Choroid plexus epithelial cell (primary cell): ENCODE measurements around the gene KDM5A.

Experiments
- DNase-seq: peaks from one replicate; pipeline ENCODE4 v3.0.0-alpha.2; 2010; ENCODE audit warnings: low read depth
- H3K4me3 ChIP-seq: 2 replicates; pipeline ENCODE4 v1.5.1; 2011; ENCODE audit warnings: low read depth, mild to moderate bottlenecking, control low read depth, low read length, moderate library complexity
- TF ChIP-seq, protein P1 (sequence below): conservative IDR thresholded peaks from 2 replicates; pipeline ENCODE4 v1.5.1; 2011; ENCODE audit warnings: low read depth, mild to moderate bottlenecking, control low read depth, inconsistent platforms, low read length, moderate library complexity

KDM5A gene

DNA sequence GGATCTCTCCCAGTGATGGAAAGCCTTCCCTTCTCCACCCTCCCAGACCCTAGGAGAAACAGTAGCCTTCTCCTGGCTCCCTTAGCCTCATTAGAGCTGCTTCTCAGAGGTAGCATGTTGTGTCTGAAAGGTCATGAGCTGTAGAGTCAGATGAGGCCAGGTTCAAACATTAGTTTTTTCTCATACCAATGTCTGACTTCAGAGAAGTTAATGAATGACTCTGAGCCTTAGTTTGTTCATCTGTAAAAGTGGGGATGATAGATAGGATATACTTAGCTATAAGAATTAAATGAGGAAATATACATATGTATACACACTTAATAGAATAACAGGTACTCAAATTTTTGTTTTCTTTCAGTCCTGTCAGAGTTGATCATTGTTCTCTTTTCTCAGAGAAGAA is 127.0 kb downstream of the KDM5A start:
- no peak for DNase-seq
- no peak overlapping the region for H3K4me3 ChIP-seq
- TF ChIP-seq, protein P1, sequence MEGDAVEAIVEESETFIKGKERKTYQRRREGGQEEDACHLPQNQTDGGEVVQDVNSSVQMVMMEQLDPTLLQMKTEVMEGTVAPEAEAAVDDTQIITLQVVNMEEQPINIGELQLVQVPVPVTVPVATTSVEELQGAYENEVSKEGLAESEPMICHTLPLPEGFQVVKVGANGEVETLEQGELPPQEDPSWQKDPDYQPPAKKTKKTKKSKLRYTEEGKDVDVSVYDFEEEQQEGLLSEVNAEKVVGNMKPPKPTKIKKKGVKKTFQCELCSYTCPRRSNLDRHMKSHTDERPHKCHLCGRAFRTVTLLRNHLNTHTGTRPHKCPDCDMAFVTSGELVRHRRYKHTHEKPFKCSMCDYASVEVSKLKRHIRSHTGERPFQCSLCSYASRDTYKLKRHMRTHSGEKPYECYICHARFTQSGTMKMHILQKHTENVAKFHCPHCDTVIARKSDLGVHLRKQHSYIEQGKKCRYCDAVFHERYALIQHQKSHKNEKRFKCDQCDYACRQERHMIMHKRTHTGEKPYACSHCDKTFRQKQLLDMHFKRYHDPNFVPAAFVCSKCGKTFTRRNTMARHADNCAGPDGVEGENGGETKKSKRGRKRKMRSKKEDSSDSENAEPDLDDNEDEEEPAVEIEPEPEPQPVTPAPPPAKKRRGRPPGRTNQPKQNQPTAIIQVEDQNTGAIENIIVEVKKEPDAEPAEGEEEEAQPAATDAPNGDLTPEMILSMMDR: no peak

DNA sequence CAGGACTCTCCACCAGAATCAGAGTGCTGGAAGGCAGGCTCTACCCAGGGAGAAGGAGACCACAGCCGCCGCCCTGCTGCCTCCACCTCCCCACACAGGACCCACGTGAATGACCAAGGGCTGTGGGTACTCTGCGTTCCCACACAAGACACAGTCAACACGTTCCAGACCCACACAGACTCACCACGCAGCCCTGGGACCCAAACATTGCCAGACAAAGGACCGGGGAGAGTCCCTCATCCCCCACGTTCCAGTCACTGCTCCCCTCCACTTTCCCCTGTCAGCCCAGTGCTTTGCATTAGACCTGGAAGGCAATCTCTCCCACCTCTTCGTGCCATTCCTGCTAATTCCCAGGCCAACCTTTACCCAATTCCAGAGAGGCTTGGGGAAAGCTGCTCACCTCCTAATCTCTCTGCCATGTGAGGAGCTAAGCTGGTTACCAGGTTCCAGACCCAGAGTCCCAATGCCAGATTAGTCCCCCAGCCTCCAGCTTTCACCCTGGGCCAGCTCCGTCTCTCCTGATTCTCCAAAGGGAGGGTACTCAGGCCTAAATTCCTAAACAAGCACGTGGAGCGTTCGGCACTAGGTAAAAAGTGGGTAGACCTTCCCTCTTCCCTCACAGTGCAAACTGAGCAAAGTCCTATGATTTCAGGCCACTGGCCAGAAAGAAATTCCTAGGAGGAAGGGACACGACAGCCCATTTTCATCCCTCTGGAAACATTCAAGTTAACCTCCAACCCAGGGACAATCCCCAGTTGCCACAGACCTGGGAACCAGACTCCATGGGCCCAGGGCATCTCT is 131.4 kb downstream of the KDM5A start:
- H3K4me3 ChIP-seq: no peak overlapping the region
- TF ChIP-seq, protein P1: no peak
- DNase-seq: no peak

DNA sequence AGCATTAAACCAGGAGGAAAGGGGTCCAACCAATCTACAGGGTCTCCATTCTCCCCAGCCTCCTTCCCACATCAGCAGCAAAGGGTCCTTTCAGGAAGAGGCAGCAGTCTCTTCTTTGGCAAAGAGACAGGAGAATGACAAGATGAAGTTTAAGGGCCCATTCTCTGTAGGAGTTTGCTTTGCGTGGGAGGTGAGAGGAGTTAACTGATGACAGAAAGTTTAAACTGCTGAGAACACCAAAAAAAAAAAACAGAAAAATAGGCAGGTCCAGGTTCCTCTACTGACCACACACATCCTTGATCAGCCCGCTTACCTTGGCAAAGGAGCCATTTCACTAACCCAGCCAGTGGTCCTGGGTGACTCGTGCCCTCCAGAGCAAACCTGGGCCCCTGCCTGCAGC is 132.2 kb downstream of the KDM5A start:
- no peak overlapping the region for H3K4me3 ChIP-seq
- TF ChIP-seq, protein P1: no peak
- no peak for DNase-seq

DNA sequence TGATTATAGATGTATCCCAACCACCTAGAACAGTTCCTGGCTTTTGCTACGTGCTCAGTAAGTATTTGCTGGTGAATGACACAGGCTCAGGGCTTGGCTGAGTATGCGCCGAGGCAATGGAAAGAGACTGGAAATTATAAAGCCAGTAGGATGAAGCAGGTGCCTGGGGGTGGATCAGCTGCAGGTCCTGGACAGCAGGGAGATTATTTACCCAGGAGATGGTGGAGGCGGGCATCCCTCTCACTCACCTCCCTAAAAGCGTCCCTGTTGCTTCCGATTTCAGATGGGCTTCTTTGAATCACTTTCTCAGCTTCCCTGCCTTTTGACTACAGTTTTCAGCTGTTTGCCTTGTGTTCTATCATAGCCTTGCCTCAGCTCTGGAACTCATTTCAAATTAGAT is 132.9 kb downstream of the KDM5A start:
- no peak overlapping the region for H3K4me3 ChIP-seq
- DNase-seq: no peak
- TF ChIP-seq, protein P1: no peak

DNA sequence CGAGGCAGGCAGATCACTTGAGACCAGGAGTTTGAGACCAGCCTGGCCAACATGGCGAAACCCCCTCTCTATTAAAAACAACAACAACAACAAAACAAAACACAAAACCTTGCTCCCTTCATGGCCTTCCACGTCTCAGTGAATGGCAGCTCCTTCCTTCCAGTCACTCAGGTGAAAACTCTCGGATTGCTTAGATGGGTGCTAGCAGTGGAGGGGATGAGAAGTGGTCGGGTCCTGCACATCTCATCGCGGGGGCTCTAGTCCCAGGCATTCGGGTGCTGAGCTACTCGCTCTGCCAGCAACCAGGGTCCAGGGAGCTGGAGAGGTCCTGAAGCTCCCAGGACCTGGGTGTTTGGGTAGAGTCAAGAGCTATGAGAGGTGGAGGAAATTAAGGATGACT is 134.2 kb downstream of the KDM5A start:
- H3K4me3 ChIP-seq: no peak overlapping the region
- TF ChIP-seq, protein P1: no peak
- DNase-seq: no peak

DNA sequence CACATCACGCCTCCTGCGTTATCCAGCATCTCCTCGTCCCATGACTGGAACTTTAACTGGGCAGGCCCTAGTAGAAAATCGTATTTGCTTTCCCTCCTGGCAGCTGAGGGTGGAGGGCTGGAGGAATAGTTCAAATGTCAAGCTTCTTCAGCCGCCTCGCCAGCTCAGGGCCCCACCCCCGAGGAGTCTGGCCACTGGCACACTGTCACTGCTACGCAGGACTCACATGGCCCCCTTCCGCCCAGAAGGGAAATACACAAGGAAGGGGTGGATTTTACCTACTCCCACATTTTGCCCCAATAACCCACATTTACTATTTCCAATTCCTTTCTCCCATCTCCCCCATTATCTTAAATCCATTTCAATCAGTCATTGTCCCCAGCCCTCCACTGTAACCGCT is 135.1 kb downstream of the KDM5A start:
- TF ChIP-seq, protein P1: no peak

DNA sequence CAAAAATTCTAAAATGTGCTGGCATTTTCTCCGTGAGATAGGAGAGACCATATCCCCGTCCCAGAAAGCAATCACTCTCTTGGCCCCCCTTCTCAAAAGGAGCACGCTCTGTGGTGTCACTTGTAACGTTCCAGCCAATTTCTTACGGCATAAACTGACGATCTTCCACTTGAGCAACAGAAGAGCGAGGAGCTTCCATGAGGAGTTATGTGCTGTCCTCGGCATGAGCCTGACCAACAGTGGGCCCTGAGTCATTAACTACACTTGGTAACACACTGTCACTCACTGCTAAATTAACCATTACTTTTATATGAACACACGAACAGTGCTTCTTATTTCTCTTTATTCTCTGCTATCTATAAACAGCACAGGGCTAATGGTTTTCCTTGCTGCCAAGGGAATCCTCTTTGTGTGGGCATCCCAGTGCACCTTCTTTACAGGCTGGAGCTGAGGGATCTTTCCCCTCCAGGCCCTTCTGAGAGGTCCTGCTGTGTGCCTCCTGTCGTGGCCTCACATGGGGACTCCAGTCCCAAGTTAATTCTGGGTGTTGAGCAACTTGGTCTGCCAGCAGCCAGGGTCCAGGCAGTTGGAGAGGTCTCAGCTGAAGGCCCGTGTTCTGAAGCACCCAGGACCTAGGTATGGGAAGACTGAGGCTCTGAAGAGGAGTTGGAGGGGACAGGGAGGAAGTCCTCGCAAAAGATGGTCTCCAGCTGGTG is 135.8 kb downstream of the KDM5A start:
- H3K4me3 ChIP-seq: no peak overlapping the region
- TF ChIP-seq, protein P1: no peak
- no peak for DNase-seq

More for the DNA sequence above, 135.1 kb downstream of the KDM5A start:
- DNase-seq: no peak
- H3K4me3 ChIP-seq: no peak overlapping the region
